ENCODE measurements around the gene RTL10. TPM values are rescaled to one million over a fixed set of nuclear protein-coding genes. Genes with fewer than 3 reads are reported as not detected.

Gene RTL10
- total RNA-seq, 1 donor = 22.9 TPM

- no peak for DNase-seq (ENCODE audit: low read depth in 2 of 3, low spot score in 2 of 3)
Measured at GRCh38 chr22:19877626-19878339, 23.1 kb upstream of the RTL10 start.

GRCh38 chr22:19876941-19877625, 22.4 kb upstream of the RTL10 start:
- DNase-seq (ENCODE audit: low read depth in 2 of 3, low spot score in 2 of 3) = no peak

GRCh38 chr22:19876314-19876940, 21.8 kb upstream of the RTL10 start:
- no peak for DNase-seq (ENCODE audit: low read depth in 2 of 3, low spot score in 2 of 3)

GRCh38 chr22:19875531-19876313, 21.0 kb upstream of the RTL10 start:
- no peak for DNase-seq (ENCODE audit: low read depth in 2 of 3, low spot score in 2 of 3)

GRCh38 chr22:19875061-19875530, 20.4 kb upstream of the RTL10 start:
- DNase-seq (ENCODE audit: low read depth in 2 of 3, low spot score in 2 of 3) = no peak

- DNase-seq (ENCODE audit: low read depth in 2 of 3, low spot score in 2 of 3) = no peak
Measured at GRCh38 chr22:19874307-19875060, 19.8 kb upstream of the RTL10 start.

GRCh38 chr22:19873960-19874306, 19.3 kb upstream of the RTL10 start:
- no peak for DNase-seq (ENCODE audit: low read depth in 2 of 3, low spot score in 2 of 3)

GRCh38 chr22:19873138-19873959, 18.7 kb upstream of the RTL10 start:
- no peak for DNase-seq (ENCODE audit: low read depth in 2 of 3, low spot score in 2 of 3)

GRCh38 chr22:19872779-19873137, 18.1 kb upstream of the RTL10 start:
- no peak for DNase-seq (ENCODE audit: low read depth in 2 of 3, low spot score in 2 of 3)

GRCh38 chr22:19871845-19872778, 17.4 kb upstream of the RTL10 start:
- DNase-seq (ENCODE audit: low read depth in 2 of 3, low spot score in 2 of 3) = no peak

- DNase-seq (ENCODE audit: low read depth in 2 of 3, low spot score in 2 of 3) = no peak
Measured at GRCh38 chr22:19871023-19871844, 16.6 kb upstream of the RTL10 start.

GRCh38 chr22:19870153-19871022, 15.7 kb upstream of the RTL10 start:
- no peak for DNase-seq (ENCODE audit: low read depth in 2 of 3, low spot score in 2 of 3)

- DNase-seq (ENCODE audit: low read depth in 2 of 3, low spot score in 2 of 3) = no peak
Measured at GRCh38 chr22:19869497-19870152, 15.0 kb upstream of the RTL10 start.

- no peak for DNase-seq (ENCODE audit: low read depth in 2 of 3, low spot score in 2 of 3)
Measured at GRCh38 chr22:19868773-19869471, 14.2 kb upstream of the RTL10 start.

- DNase-seq (ENCODE audit: low read depth in 2 of 3, low spot score in 2 of 3) = no peak
Measured at GRCh38 chr22:19868333-19868732, 13.7 kb upstream of the RTL10 start.

- no peak for DNase-seq (ENCODE audit: low read depth in 2 of 3, low spot score in 2 of 3)
Measured at GRCh38 chr22:19867617-19868016, 12.9 kb upstream of the RTL10 start.
